ENCODE measurements around the gene CDC73.

GRCh38 chr1:193240609-193241008 is 118.8 kb downstream of the CDC73 start:
- TF ChIP-seq, protein P1, sequence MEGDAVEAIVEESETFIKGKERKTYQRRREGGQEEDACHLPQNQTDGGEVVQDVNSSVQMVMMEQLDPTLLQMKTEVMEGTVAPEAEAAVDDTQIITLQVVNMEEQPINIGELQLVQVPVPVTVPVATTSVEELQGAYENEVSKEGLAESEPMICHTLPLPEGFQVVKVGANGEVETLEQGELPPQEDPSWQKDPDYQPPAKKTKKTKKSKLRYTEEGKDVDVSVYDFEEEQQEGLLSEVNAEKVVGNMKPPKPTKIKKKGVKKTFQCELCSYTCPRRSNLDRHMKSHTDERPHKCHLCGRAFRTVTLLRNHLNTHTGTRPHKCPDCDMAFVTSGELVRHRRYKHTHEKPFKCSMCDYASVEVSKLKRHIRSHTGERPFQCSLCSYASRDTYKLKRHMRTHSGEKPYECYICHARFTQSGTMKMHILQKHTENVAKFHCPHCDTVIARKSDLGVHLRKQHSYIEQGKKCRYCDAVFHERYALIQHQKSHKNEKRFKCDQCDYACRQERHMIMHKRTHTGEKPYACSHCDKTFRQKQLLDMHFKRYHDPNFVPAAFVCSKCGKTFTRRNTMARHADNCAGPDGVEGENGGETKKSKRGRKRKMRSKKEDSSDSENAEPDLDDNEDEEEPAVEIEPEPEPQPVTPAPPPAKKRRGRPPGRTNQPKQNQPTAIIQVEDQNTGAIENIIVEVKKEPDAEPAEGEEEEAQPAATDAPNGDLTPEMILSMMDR (IDR thresholded peaks at IDR 0.05) = no peak
- TF ChIP-seq POLR2A (IDR thresholded peaks at IDR 0.05; ENCODE audit: low read depth) = no peak
- TF ChIP-seq EP300 (IDR thresholded peaks at IDR 0.05) = no peak
